GM12891 (cell line): ENCODE measurements around the gene PRPF6.

ENCODE experiments used
- PAX5 ChIP-seq: IDR thresholded peaks from 2 replicates; pipeline ENCODE4 v1.6.1; 2011; ENCODE audit warnings: low read length, moderate library complexity, mild to moderate bottlenecking; ENCODE audit not compliant: insufficient read depth, severe bottlenecking
- POLR2A ChIP-seq: IDR thresholded peaks from 2 replicates; pipeline ENCODE4 v1.6.1; 2011; ENCODE audit warnings: low read depth, low read length, control low read depth
- POLR2AphosphoS5 ChIP-seq: IDR thresholded peaks from 2 replicates; pipeline ENCODE4 v1.6.1; 2011; ENCODE audit warnings: low read depth, low read length, control low read depth
- POU2F2 ChIP-seq: IDR thresholded peaks from 2 replicates; pipeline ENCODE4 v1.6.1; 2011; ENCODE audit warnings: low read depth, mild to moderate bottlenecking, control low read depth, low read length, moderate library complexity
- TAF1 ChIP-seq: IDR thresholded peaks from 2 replicates; pipeline ENCODE4 v1.6.1; 2011; ENCODE audit warnings: low read depth, low read length, control low read depth

GRCh38 chr20:63932606-63933160 is 48.2 kb upstream of the PRPF6 start:
- TF ChIP-seq POLR2A (no peak), POLR2AphosphoS5 (no peak), PAX5 (no peak), POU2F2 (no peak), TAF1 (no peak)
